HUES48 (cell line): ENCODE results near the gene ANGEL1.

Source experiments
- H3K27ac ChIP-seq: one replicate; pipeline ENCODE4 v1.7.0; 2013; ENCODE audit warnings: low read depth, low read length, inconsistent platforms
- H3K27me3 ChIP-seq: 2 replicates; pipeline ENCODE4 v1.6.1; 2013; ENCODE audit warnings: mild to moderate bottlenecking, low read length; ENCODE audit not compliant: control insufficient read depth, insufficient read depth
- H3K36me3 ChIP-seq: 2 replicates; pipeline ENCODE4 v1.6.1; 2013; ENCODE audit warnings: low read length; ENCODE audit not compliant: control insufficient read depth, insufficient read depth
- H3K4me1 ChIP-seq: 2 replicates; pipeline ENCODE4 v1.6.1; 2013; ENCODE audit warnings: mild to moderate bottlenecking, low read length; ENCODE audit not compliant: control insufficient read depth, insufficient read depth
- H3K4me3 ChIP-seq: 2 replicates; pipeline ENCODE4 v1.5.1; 2013; ENCODE audit warnings: mild to moderate bottlenecking, low read depth, low read length
- H3K9ac ChIP-seq: 2 replicates; pipeline ENCODE4 v1.6.1; 2013; ENCODE audit warnings: mild to moderate bottlenecking, low read depth, low read length, moderate library complexity
- H3K9me3 ChIP-seq: 2 replicates; pipeline ENCODE4 v1.6.1; 2013; ENCODE audit warnings: low read length; ENCODE audit not compliant: control insufficient read depth, insufficient read depth

ANGEL1 gene

DNA sequence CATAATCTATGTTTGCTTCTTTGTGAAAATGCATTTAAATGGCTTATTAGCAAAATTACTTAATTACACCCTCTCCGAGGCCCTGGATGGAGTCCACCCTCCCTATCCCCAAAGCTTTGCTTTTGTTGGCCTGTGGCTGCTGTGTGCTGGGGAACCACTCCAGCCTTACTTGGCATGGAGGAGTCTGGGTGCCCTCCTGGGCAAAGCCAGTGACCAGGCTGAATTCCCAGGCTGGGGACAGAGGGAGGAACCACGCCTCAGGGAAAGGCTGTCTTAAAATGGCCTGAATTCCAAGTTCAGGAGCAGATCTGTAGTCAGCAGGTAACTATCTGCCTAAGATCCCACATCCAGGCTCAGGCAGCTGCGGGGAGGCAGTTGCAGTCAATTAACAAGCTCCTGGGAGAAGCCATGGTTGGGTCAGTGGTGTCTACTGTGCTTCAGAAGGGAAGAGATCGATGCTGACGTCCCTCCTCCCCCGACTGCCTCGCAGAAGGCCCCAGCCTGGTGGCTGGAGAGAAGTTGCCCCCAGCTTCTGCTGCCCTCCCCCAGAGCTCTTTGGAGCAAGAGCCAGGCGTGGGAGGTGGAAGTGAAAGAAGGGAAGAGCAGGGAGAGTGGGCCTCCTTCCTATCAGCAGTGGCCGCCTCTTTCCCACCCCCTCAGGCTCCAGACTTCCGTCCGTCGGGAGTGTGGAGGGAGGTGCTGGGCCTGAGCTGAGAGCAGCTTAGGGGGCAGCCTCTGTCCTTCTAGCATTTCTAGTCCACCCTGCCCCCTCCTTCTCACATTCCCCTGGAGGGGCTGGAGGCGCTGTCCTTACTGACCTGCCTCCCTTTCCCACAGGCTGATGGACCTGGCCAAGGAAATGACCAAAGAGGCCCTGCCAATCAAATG, 40.1 kb downstream of the ANGEL1 start:
- Histone ChIP-seq H3K9me3 (no peaks in the 10 kb centered on the region), H3K4me1 (peaks cover 24% of the 10 kb centered on the region), H3K9ac (no peak overlapping the region), H3K4me3 (no peak overlapping the region), H3K27me3 (no peaks in the 10 kb centered on the region; the same call in 1 of the 2 replicates), H3K27ac (no peak overlapping the region), H3K36me3 (no peaks in the 10 kb centered on the region)

DNA sequence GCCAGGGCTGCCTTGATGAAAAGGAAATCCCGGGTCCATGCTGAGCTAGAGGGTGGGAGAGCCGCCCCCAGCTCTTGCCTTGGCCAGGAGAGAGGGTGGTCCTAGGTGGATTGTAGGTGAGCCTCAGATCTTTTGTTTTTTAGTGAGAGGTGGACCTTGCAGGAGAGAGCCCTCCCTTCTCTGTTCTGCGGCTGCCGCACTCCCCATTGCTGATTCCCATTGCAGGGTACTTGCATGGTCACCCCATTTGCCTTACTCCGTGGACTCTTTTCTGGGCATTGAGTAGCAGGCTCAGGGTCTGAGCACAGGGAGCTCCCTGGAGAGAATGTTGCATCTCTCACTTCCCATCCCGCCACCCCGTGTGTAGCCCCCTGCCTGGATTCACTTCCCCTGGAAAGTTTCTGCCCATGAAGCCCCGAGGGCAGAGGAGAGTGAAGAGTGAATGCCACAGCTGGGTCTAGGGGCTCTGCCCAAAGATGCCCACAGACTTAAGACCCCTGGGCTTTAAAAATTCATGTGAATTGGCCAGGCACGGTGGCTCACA, 41.2 kb downstream of the ANGEL1 start:
- Histone ChIP-seq H3K27me3 (no peaks in the 10 kb centered on the region; the same call in 1 of the 2 replicates), H3K9me3 (no peaks in the 10 kb centered on the region), H3K36me3 (no peaks in the 10 kb centered on the region), H3K9ac (no peak overlapping the region), H3K4me1 (peaks cover 23% of the 10 kb centered on the region), H3K27ac (no peak overlapping the region), H3K4me3 (no peak overlapping the region)

DNA sequence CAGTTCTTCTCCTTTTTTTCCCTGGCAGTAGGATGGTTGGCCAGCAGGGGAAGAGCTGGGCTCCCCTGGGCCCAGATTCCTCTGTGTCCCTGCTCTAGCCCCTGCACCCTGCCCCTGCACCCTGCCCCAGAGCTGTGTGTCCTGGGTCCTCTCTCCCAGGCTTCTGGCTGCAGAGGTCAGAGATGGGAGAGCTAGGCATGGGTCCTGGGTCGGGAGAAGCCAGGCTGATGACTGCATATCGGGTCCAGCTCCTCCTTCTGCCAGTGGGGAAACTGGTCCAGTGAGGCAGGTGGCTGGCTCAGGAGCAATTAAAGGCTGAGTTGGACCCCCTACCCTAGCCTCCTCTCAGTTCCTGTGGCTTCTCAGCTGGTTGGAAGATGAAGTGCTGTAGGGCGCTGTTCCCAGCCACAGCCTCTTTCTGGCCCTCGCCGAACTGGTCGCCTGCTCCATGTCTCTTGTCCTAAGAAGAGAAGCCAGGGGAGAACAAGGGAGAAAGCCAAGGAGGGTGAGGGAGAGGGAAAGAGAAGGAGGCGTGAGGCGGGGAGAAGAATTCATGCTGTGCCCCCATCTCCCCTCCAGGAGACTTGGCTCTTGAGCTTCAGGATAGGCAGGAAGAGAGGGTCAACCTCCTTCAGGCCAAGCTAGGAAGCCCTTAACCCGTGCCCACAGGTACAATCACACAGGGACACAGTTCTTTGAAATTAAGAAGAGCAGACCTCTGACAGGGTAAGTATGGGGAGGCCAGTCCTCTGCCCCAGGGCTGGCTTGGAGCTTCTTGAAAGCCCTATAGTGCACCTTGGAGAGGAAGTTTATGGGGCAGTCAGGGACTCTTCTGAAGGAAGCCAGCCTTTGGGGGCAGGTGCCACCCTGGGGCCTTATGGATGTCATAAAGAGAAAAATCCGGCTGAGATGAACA, 41.9 kb downstream of the ANGEL1 start:
- no peak overlapping the region for H3K27ac ChIP-seq
- H3K4me1 ChIP-seq, result peaks cover 23% of the 10 kb centered on the region
- H3K9me3 ChIP-seq, result no peaks in the 10 kb centered on the region
- H3K36me3 ChIP-seq, result no peaks in the 10 kb centered on the region
- H3K9ac ChIP-seq, result no peak overlapping the region
- peaks cover 3% of the 10 kb centered on the region; the same call in 1 of the 2 replicates for H3K27me3 ChIP-seq
- no peak overlapping the region for H3K4me3 ChIP-seq

DNA sequence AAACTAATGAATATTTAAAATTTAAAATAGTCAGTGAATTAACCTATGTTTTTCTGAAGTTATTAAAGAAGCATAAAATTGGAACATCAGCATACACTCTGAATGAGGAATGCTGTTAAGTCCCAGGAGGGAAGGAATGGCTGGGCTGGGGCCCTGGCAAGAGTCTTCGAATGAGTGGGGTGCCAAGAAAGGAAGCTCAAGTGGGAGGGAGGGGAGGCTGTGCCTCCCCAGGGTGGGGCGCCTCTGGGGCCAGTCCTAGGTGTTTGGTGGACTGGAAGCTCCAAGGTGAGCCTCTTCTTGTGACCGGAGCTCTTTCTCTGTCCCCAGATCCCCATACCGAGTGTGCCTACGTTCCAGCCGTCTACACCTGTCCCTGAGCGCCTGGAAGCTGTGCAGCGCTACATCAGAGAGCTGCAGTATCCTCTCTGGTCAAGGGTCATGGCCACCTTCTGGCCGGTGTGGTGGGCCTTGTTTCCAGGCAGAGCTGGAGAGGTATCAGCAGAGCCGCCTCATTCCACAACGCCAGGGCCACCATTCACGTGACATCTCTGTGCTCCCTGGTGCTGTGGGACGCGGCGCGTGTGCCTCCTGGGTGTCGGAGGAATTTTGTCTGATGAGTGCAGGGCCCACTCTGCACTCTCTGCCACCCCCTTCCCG, 42.9 kb downstream of the ANGEL1 start:
- H3K4me1 ChIP-seq, result peaks cover 23% of the 10 kb centered on the region
- H3K27ac ChIP-seq, result no peak overlapping the region
- H3K9ac ChIP-seq, result no peak overlapping the region
- H3K36me3 ChIP-seq, result no peaks in the 10 kb centered on the region
- peaks cover 4% of the 10 kb centered on the region; the same call in 1 of the 2 replicates for H3K27me3 ChIP-seq
- no peak overlapping the region for H3K4me3 ChIP-seq
- H3K9me3 ChIP-seq, result no peaks in the 10 kb centered on the region

DNA sequence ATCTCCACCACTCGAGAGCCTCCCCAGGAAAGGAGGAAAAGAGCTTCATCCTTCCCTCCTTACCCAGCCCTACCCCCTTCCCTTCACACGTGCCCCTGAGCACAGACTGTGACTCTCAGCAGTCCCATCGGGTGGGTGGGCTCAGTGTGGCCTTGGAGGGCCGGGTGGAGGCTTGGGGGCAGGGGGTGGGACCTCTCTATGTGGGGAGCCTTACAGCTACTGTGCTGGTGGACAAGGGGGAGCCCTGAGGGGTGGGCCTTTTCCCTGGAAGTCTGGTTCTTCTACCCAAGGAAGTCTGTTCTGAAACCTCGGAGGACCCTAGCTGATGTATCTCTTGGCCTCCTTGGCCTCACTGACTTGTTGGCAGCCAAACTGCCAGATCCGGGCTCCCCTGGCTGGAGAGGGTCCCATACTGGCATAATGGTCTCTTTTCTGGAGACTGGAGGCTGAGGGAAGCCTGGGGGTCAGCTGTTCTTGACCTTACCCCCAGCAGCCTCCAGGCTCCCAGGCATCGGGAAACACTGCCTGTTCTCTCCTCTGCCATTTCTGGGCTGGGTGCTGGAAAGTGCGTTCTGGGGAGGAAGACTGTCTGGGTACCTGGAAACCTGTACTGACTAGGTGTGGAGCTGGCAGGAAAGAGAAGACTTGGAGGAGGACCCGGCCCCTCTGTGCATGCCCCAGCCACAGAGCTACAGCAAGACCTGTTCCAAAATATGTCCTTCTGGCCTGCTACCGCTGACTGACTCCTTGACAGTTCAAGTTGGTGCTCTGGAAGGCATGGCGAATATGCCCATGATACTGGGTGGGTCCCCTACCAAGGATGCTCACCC, 43.8 kb downstream of the ANGEL1 start:
- Histone ChIP-seq H3K4me3 (peak overlapping the region; percentile 26; the same call in 1 of the 2 replicates), H3K27ac (no peak overlapping the region), H3K9me3 (no peaks in the 10 kb centered on the region), H3K9ac (no peak overlapping the region), H3K27me3 (peaks cover 11% of the 10 kb centered on the region), H3K4me1 (peaks cover 23% of the 10 kb centered on the region), H3K36me3 (no peaks in the 10 kb centered on the region)

DNA sequence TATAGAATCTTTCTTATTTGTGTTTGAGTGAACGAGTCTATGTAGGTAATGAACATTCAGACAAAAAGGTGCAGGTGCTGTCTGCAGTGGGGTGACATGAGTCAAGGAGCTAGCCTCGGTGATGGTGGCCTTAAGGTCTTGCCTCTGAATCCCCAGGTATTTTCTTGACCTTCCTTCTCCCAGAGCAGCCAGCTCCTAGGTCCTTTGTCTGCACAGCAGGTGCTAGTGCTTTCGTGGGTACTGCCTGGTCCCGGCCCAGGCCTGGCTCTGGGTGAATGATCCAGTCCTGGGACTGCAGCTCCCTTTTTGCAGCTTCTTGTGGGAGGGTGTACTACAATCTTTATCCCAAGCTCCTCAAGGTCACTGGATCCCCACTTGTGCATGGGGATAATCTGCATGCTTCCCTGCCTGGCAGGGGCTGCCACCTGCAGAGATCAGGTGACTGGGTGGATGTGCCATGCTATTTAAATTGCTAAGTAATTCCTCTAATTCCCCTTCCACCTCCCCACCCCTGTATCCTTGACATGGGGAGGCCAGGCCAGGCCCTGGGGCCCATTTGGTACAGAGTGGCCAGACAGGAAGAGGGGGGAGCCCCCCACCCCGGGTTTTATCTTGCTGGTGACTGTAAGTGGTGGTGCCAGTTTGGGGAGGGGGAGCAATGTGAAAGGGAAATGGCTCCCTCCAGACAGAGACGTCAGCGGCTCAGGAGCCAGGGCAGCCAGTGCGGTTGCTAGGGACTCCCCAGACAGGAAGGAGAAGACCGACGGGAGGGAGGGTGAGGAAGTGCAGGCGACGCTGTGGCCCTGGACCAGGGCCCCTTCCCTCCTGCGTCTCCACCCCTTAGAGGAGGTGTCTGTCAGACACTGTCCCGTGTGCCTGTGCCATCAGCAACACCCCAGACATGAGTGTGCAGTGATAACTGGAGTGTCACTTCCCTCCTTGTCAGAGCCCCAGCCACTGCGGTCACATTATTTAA, 44.7 kb downstream of the ANGEL1 start:
- Histone ChIP-seq H3K9me3 (no peaks in the 10 kb centered on the region), H3K9ac (no peak overlapping the region), H3K27ac (no peak overlapping the region), H3K4me1 (peaks cover 22% of the 10 kb centered on the region), H3K27me3 (peaks cover 20% of the 10 kb centered on the region), H3K4me3 (peak overlapping the region; percentile 26; the same call in 1 of the 2 replicates), H3K36me3 (no peaks in the 10 kb centered on the region)

DNA sequence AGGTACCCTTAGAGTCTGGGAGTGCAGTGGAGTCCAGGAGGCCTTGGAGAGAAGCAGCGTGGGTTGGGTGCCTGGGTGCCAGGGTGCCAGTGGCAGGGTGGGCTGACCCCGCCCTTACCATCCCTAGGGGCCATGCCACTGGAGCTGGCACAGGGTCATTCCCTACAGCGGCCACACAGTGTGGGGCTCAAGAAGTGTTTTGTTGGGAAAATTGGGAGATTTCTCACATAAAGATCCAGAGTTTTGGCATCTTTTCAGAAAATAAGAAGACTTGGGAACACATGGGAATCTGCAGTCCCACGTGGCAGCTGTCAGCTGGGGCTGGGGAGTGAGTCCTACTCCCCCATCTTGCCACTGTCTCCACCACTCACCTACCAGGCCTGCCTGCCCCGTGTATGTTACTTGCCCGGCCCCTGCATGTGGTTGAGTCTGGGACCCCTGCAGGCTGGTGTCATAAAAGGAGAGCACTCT, 47.2 kb downstream of the ANGEL1 start:
- Histone ChIP-seq H3K4me1 (peaks cover 14% of the 10 kb centered on the region), H3K27me3 (peaks cover 45% of the 10 kb centered on the region), H3K36me3 (no peaks in the 10 kb centered on the region), H3K4me3 (no peak overlapping the region), H3K27ac (no peak overlapping the region), H3K9ac (no peak overlapping the region), H3K9me3 (no peaks in the 10 kb centered on the region)

DNA sequence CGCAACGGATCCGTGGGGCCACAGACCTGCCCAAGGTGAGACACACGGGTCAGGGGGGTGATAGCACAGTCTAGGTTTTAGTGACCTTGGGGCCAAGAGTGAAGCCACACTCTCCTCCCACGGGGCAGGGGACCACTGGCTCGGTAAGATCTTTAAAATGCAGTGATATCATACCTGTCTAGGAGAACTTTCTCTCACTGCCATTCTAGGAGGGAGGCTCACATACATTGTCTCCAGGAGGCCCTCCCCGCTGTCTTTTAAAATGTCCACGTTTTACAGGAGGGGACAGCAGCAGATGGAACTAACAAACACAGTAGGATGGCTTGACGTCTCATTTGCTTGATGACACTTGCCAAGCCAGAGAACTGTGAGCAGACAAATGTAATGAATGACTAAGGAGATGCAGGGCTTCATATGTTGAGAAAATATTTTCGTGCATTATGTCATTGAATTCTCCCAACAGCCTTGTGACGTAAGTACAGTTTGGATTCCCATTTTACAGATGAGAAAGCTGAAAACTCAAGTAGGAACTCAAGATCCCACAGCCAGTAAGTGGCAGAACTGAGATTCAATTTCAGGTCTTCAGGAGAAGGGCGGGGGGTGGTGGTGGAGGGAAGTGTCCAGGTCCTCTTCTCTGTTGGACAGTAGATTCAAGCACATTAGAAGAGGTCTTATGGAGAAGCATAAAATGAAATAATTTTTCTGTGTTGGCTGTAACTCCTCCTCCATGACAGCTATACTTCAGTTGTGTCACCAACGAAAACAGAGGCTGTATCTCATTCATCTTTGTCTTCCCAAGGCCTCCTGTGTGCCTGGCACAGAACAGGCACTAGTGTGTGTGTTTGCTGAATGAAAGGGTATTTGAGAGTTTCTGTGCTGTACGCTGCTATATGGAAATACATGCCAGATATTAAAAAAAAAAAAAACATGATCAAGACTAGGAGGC, 49.3 kb downstream of the ANGEL1 start:
- Histone ChIP-seq H3K27me3 (peaks cover 63% of the 10 kb centered on the region), H3K9me3 (no peaks in the 10 kb centered on the region), H3K27ac (no peak overlapping the region), H3K9ac (no peak overlapping the region), H3K4me1 (peaks cover 12% of the 10 kb centered on the region), H3K4me3 (no peak overlapping the region), H3K36me3 (no peaks in the 10 kb centered on the region)
